Ovary (tissue), 3 donors: ENCODE results near the gene ZNF230.

Source experiments
- EP300 ChIP-seq: sonication (generic); formaldehyde crosslinking; IDR thresholded peaks from one replicate; pipeline ENCODE4 v1.6.1; 2017; ENCODE audit warnings: antibody characterized with exemption
- POLR2A ChIP-seq: fragments of 450-650 bp; IDR thresholded peaks from one replicate; pipeline ENCODE4 v1.6.1; 2017; ENCODE audit warnings: antibody characterized with exemption, mild to moderate bottlenecking, moderate library complexity
- TF ChIP-seq, protein P1 (sequence below), 3 donors: fragments of 450-650 bp in 2 of 3; fragments of 200-600 bp in 1 of 3; IDR thresholded peaks; one replicate each; pipeline versions ENCODE4 v1.5.1 to v1.8.0; 2016 to 2022; ENCODE audit warnings: antibody characterized with exemption in 3 of 3, mild to moderate bottlenecking in 1 of 3
- donor health status: DM: no; HTN: no; CAD: no.

DNA sequence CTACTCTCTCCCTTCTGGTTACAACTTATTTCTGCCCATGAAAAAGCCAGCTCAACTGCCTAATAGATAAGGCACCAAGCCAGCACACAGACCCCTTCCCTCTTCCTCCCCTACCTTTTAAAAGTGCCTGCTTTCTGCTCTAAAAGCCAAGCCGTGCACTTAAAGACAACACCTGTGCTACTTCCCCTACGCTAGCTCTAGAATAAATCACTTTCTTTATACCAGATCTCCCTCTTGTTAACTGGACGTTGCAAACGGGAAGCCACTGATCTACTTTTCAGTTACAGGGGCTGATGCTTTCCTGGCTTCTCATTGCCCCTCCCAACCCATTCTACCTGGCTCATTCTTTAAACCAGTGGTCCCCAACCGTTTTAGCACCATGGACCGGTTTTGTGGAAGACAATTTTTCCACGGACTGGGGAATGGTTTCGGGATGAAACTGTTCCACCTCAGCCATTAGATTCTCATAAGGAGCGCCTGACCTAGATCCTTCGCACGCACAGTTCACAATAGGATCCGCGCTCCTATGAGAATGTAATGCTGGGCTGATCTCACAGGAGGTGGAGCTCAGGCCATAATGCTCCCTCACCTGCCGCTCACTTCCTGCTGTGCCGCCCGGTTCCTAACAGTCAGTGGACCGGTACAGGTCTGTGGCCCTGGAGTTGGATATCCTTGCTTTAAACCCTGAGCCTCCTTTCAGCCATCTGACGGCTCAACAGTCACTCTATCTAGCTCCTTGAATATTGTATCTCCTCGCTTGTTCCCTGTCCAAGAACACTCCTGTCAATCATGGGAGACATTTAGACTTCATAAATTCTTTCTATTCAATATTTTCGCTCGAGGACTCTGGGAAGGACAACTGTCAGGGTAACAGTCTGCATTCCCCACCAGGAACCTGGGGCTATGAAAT is 48.2 kb downstream of the ZNF230 start:
- TF ChIP-seq POLR2A, result no peak
- TF ChIP-seq, protein P1, sequence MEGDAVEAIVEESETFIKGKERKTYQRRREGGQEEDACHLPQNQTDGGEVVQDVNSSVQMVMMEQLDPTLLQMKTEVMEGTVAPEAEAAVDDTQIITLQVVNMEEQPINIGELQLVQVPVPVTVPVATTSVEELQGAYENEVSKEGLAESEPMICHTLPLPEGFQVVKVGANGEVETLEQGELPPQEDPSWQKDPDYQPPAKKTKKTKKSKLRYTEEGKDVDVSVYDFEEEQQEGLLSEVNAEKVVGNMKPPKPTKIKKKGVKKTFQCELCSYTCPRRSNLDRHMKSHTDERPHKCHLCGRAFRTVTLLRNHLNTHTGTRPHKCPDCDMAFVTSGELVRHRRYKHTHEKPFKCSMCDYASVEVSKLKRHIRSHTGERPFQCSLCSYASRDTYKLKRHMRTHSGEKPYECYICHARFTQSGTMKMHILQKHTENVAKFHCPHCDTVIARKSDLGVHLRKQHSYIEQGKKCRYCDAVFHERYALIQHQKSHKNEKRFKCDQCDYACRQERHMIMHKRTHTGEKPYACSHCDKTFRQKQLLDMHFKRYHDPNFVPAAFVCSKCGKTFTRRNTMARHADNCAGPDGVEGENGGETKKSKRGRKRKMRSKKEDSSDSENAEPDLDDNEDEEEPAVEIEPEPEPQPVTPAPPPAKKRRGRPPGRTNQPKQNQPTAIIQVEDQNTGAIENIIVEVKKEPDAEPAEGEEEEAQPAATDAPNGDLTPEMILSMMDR (IDR thresholded peaks at IDR 0.05), result no peak
- no peak for TF ChIP-seq EP300
